Measurements from ENCODE around the gene KLHL25. TPM values are rescaled to one million over a fixed set of nuclear protein-coding genes. Genes with fewer than 3 reads are reported as not detected.

The KLHL25 gene
- total and polyA plus RNA-seq, 2 of the 8 experiments (the other 6 are each of a cell fraction or from before 2014, with no cell fraction given) = 16.5 to 22.0 TPM

DNA sequence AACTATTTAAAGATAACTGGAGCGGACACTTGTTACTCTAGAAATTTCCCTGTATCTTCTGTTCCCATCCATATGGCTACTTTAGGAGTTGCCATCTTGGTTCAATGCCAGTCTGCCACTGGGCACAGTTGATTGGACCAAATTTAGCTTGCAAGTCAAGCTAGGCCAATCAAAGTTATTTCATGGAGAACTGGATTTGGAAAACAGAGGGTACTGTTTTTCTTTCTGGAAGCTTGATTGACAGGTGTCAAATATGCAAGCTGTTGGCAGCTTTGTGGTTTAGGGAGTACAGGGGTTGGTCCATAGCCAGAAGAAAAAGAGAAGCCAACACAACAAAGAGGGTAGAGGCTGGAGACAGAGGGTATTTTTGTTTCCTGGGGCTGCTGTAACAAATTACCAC lies 33.4 kb upstream of the KLHL25 start:
- H2AFZ ChIP-seq (ENCODE audit: low read length) = no peak overlapping the region
- H3K27ac ChIP-seq (ENCODE audit: low read depth, low read length) = no peak overlapping the region
- no peaks in the 10 kb centered on the region for H4K20me1 ChIP-seq (replicated peaks in 1 of 2; ENCODE audit: control insufficient read depth in 1 of 2, insufficient read depth in 2 of 2, low read length in 2 of 2)
- H3K79me2 ChIP-seq (ENCODE audit: control insufficient read depth in 1 of 2, insufficient read depth in 2 of 2, low read length in 2 of 2) = no peaks in the 10 kb centered on the region
- ChIA-PET POLR2A (ENCODE audit: partially characterized antibody) (interaction anchor here (0.5 kb wide), 1 partner anchor 195 kb away, joined by 3 read pairs; no protein-coding TSS in a partner anchor), CTCF (ENCODE audit: partially characterized antibody) (interaction anchor here (0.5 to 2.2 kb wide), 5 partner anchors 25 to 826 kb away, joined by 3 to 8 read pairs (median 3); partner anchors contain the start of gene KLHL25)
- no peak overlapping the region for H3K4ac ChIP-seq (replicated peaks; ENCODE audit: insufficient read length, low read depth, low read length)
- no peak overlapping the region for H2BK15ac ChIP-seq (ENCODE audit: low read length)
- no peaks in the 10 kb centered on the region for H3K36me3 ChIP-seq (ENCODE audit: control insufficient read depth in 2 of 4, insufficient read depth in 4 of 4, low read length in 3 of 4)
- no peak overlapping the region for H3K56ac ChIP-seq (replicated peaks; ENCODE audit: insufficient read length, low read depth, low read length)
- no peak overlapping the region for H3K14ac ChIP-seq (ENCODE audit: insufficient read length)
- FAIRE-seq = no peak
- H2AK5ac ChIP-seq (ENCODE audit: low read depth, low read length) = no peak overlapping the region
- H4K5ac ChIP-seq (ENCODE audit: insufficient read length, low read depth, low read length) = no peak overlapping the region
- no peak overlapping the region for H3K18ac ChIP-seq (ENCODE audit: extremely low read depth, low read length)
- no peaks in the 10 kb centered on the region for H3K9me3 ChIP-seq (ENCODE audit: insufficient read depth in 2 of 2, low read depth in 1 of 2, low read length in 1 of 2)
- H3K9ac ChIP-seq (replicated peaks in 1 of 4; ENCODE audit: extremely low read depth in 1 of 4, low read depth in 3 of 4, low read length in 3 of 4) = no peak overlapping the region
- no peak overlapping the region for H2BK20ac ChIP-seq (ENCODE audit: low read length)
- H2BK5ac ChIP-seq (ENCODE audit: low read depth, low read length) = no peak overlapping the region
- H2BK120ac ChIP-seq (replicated peaks; ENCODE audit: low read depth, low read length) = no peak overlapping the region
- no peaks in the 10 kb centered on the region for H3K27me3 ChIP-seq (replicated peaks in 1 of 4; ENCODE audit: control insufficient read depth in 3 of 4, extremely low read depth in 1 of 4, insufficient read depth in 3 of 4, low read length in 3 of 4)
- H3K4me3 ChIP-seq (ENCODE audit: extremely low read depth in 1 of 4, insufficient read depth in 2 of 4, low read depth in 3 of 4, low read length in 4 of 4) = no peak overlapping the region
- no peaks in the 10 kb centered on the region for H3K4me1 ChIP-seq (replicated peaks in 1 of 4; ENCODE audit: control insufficient read depth in 3 of 4, insufficient read depth in 4 of 4, low read length in 3 of 4)
- H3K23ac ChIP-seq (ENCODE audit: insufficient read length) = no peak overlapping the region
- no peak overlapping the region for H3K4me2 ChIP-seq (ENCODE audit: insufficient read depth in 1 of 2, low read depth in 2 of 2, low read length in 2 of 2)
- no peaks in the 10 kb centered on the region for H3K23me2 ChIP-seq (ENCODE audit: low read depth, low read length)
- H3K79me1 ChIP-seq (ENCODE audit: low read depth, low read length) = no peaks in the 10 kb centered on the region
- no peak for DNase-seq (ENCODE audit: low read depth in 1 of 2, low spot score in 2 of 2)
- H4K91ac ChIP-seq (replicated peaks; ENCODE audit: insufficient read length, low read length) = no peak overlapping the region
- H4K8ac ChIP-seq (ENCODE audit: extremely low read depth, insufficient read depth, low read length) = no peak overlapping the region
- TF ChIP-seq HDAC2 (IDR thresholded peaks at IDR 0.05; ENCODE audit: borderline replicate concordance in 1 of 2, low read depth in 2 of 2, low read length in 2 of 2) = no peak
- TF ChIP-seq POU5F1 (IDR thresholded peaks at IDR 0.05; ENCODE audit: low read depth, low read length) = no peak
- TF ChIP-seq CEBPB (IDR thresholded peaks at IDR 0.05; ENCODE audit: low read depth, low read length) = no peak
- TF ChIP-seq KDM1A (IDR thresholded peaks at IDR 0.05; ENCODE audit: borderline replicate concordance, low read length) = no peak
- no peak for TF ChIP-seq RAD21 (IDR thresholded peaks at IDR 0.05 in 1 of 2, conservative IDR thresholded peaks at IDR 0.05 in 1 of 2; ENCODE audit: low read depth in 2 of 2, low read length in 2 of 2)
- no peak for TF ChIP-seq TCF12 (IDR thresholded peaks at IDR 0.05; ENCODE audit: low read depth, low read length)
- no peak for TF ChIP-seq NANOG (IDR thresholded peaks at IDR 0.05; ENCODE audit: insufficient read depth, low read depth, low read length, poor library complexity, severe bottlenecking)
- TF ChIP-seq CHD1 (IDR thresholded peaks at IDR 0.05; ENCODE audit: low read depth, low read length) = no peak
- no peak for TF ChIP-seq PHF8 (conservative IDR thresholded peaks at IDR 0.05; ENCODE audit: low read depth, low read length)
- TF ChIP-seq TAF1 (IDR thresholded peaks at IDR 0.05; ENCODE audit: low read depth, low read length) = no peak
- H2BK12ac ChIP-seq (ENCODE audit: low read depth, low read length) = no peak overlapping the region
- WGBS, 2 experiments (ENCODE audit: extremely low coverage in 1 of 2, insufficient coverage in 1 of 2, insufficient read length in 1 of 2, insufficient replicate concordance in 2 of 2, low coverage in 1 of 2, low lambda C conversion rate in 2 of 2, missing lambda C conversion rate in 1 of 2) = 100% methylated on average over 1 of the region's 1 CpG; no CpG with 5 or more reads in 1 of the 2 experiments
